ENCODE data around the gene NUMB. TPM values are rescaled to one million over a fixed set of nuclear protein-coding genes. Genes with fewer than 3 reads are reported as not detected.

The NUMB gene
- total RNA-seq, 1 donor from 2014 or later, result 119 TPM

GRCh38 chr14:73467377-73467776 lies 9.0 kb upstream of the NUMB start:
- DNase-seq (ENCODE audit: low spot score), result no peak
- intact Hi-C loops (cut with DNase I), result loop anchor here (10.0 kb wide), 1 partner anchor 173 kb away; no protein-coding TSS in a partner anchor
- no peak for ATAC-seq

GRCh38 chr14:73466861-73467260 lies 8.5 kb upstream of the NUMB start:
- intact Hi-C loops (cut with DNase I), result loop anchor here (10.0 kb wide), 1 partner anchor 172 kb away; no protein-coding TSS in a partner anchor
- DNase-seq (ENCODE audit: low spot score), result no peak
- no peak for ATAC-seq

GRCh38 chr14:73465823-73466532 lies 7.6 kb upstream of the NUMB start:
- ATAC-seq, result no peak
- DNase-seq (ENCODE audit: low spot score), result no peak
- intact Hi-C loops (cut with DNase I), result loop anchor here (10.0 kb wide), 1 partner anchor 171 kb away; no protein-coding TSS in a partner anchor

GRCh38 chr14:73463411-73463810 lies 5.1 kb upstream of the NUMB start:
- peak; percentile 56 for ATAC-seq
- no peak for DNase-seq (ENCODE audit: low spot score)
- intact Hi-C loops (cut with DNase I), result loop anchor here (10.0 kb wide), 1 partner anchor 169 kb away; no protein-coding TSS in a partner anchor

- ATAC-seq (no peak), DNase-seq (ENCODE audit: low spot score) (no peak)
- intact Hi-C loops (cut with DNase I), result loop anchor here (10.0 kb wide), 1 partner anchor 168 kb away; no protein-coding TSS in a partner anchor
These were observed 4.5 kb upstream of the NUMB start for GRCh38 chr14:73462815-73463214.

- ATAC-seq, result no peak
- intact Hi-C loops (cut with DNase I), result loop anchor here (10.0 kb wide), 1 partner anchor 167 kb away; no protein-coding TSS in a partner anchor
- DNase-seq (ENCODE audit: low spot score), result no peak
These were observed 3.8 kb upstream of the NUMB start for GRCh38 chr14:73462048-73462715.

- ATAC-seq, result no peak
- intact Hi-C loops (cut with DNase I), result loop anchor here (10.0 kb wide), 1 partner anchor 167 kb away; no protein-coding TSS in a partner anchor
- DNase-seq (ENCODE audit: low spot score), result no peak
These were observed 3.2 kb upstream of the NUMB start for GRCh38 chr14:73461478-73462047.

- intact Hi-C loops (cut with DNase I), result loop anchor here (10.0 kb wide), 1 partner anchor 166 kb away; no protein-coding TSS in a partner anchor
- DNase-seq (ENCODE audit: low spot score), result no peak
- ATAC-seq, result no peak
These were observed 2.4 kb upstream of the NUMB start for GRCh38 chr14:73460691-73461127.

GRCh38 chr14:73459959-73460358 lies 1.6 kb upstream of the NUMB start:
- DNase-seq (ENCODE audit: low spot score) (no peak), ATAC-seq (no peak)
- intact Hi-C loops (cut with DNase I), result loop anchor here (10.0 kb wide), 1 partner anchor 165 kb away; no protein-coding TSS in a partner anchor

- no peak for DNase-seq (ENCODE audit: low spot score)
- peak; percentile 1 for ATAC-seq
These were observed 493 bp downstream of the NUMB start for GRCh38 chr14:73457924-73458182.

GRCh38 chr14:73457041-73457923 lies 1.1 kb downstream of the NUMB start:
- ATAC-seq, result no peak
- intact Hi-C loops (cut with DNase I), result no loop called here
- peak; percentile 68 for DNase-seq (ENCODE audit: low spot score)

More at GRCh38 chr14:73457924-73458182, 493 bp downstream of the NUMB start:
- intact Hi-C loops (cut with DNase I), result no loop called here

- ATAC-seq (no peak), DNase-seq (ENCODE audit: low spot score) (no peak)
- intact Hi-C loops (cut with DNase I), result no loop called here
These were observed 3.1 kb downstream of the NUMB start for GRCh38 chr14:73455294-73455693.

- DNase-seq (ENCODE audit: low spot score), result no peak
- intact Hi-C loops (cut with DNase I), result no loop called here
- ATAC-seq, result no peak
These were observed 5.8 kb downstream of the NUMB start for GRCh38 chr14:73452341-73453186.

GRCh38 chr14:73443758-73444157 lies 14.6 kb downstream of the NUMB start:
- ATAC-seq, result no peak
- no peak for DNase-seq (ENCODE audit: low spot score)
- intact Hi-C loops (cut with DNase I), result no loop called here

GRCh38 chr14:73441286-73441685 lies 17.1 kb downstream of the NUMB start:
- intact Hi-C loops (cut with DNase I), result no loop called here
- ATAC-seq (no peak), DNase-seq (ENCODE audit: low spot score) (no peak)

GRCh38 chr14:73438993-73439392 lies 19.4 kb downstream of the NUMB start:
- intact Hi-C loops (cut with DNase I), result no loop called here
- no peak for DNase-seq (ENCODE audit: low spot score)
- no peak for ATAC-seq

GRCh38 chr14:73437206-73437605 lies 21.1 kb downstream of the NUMB start:
- intact Hi-C loops (cut with DNase I), result no loop called here
- DNase-seq (ENCODE audit: low spot score) (no peak), ATAC-seq (no peak)

- DNase-seq (ENCODE audit: low spot score) (no peak), ATAC-seq (no peak)
- intact Hi-C loops (cut with DNase I), result no loop called here
These were observed 26.2 kb downstream of the NUMB start for GRCh38 chr14:73432124-73432523.
